Measurements from ENCODE around the gene TARBP1. TPM values are rescaled to one million over a fixed set of nuclear protein-coding genes. Genes with fewer than 3 reads are reported as not detected.

TARBP1 gene
- total RNA-seq, 2 donors from 2014 or later: 19.6 to 23.1 TPM

DNA sequence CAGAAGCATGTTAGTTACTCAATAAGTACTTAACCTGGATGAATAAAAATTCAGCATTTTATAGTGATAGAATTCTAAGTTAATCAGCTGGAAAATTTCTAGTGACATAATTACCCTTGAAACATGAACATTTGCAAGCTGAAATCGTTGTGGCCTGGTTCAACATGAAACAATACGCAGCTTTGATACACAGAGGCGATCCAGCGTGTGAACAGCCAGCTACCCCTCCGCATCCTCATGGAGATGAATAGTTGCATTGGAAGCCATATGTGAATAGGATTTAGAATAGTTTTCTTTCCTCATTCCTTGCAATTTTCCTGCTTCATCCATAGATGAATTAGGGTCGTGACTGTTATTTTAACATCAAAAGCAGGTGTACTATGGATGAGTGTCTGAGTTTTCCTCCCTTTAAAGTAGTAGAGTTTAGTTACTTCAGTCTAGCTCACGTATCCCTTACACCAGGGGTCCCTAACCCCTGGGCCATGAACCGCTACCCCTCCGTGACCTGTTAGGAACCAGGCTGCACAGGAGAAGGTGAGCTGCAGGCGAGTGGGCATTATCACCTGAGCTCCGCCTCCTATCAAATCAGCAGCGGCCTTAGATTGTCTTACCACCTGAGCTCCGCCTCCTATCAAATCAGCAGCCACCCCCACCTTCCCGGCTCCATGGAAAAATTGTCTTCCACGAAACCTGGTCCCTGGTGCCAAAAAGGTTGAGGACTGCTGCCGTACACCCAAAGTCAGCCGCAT, 6.2 kb upstream of the TARBP1 start:
- Histone ChIP-seq H3K27ac (no peak overlapping the region), H3K4me3 (no peak overlapping the region), H3K9me3 (no peaks in the 10 kb centered on the region), H3K36me3 (no peaks in the 10 kb centered on the region), H3K27me3 (no peaks in the 10 kb centered on the region), H3K9ac (ENCODE audit: low read depth in 2 of 2, low read length in 2 of 2) (no peak overlapping the region), H3K4me1 (no peaks in the 10 kb centered on the region)
- TF ChIP-seq, protein P1, sequence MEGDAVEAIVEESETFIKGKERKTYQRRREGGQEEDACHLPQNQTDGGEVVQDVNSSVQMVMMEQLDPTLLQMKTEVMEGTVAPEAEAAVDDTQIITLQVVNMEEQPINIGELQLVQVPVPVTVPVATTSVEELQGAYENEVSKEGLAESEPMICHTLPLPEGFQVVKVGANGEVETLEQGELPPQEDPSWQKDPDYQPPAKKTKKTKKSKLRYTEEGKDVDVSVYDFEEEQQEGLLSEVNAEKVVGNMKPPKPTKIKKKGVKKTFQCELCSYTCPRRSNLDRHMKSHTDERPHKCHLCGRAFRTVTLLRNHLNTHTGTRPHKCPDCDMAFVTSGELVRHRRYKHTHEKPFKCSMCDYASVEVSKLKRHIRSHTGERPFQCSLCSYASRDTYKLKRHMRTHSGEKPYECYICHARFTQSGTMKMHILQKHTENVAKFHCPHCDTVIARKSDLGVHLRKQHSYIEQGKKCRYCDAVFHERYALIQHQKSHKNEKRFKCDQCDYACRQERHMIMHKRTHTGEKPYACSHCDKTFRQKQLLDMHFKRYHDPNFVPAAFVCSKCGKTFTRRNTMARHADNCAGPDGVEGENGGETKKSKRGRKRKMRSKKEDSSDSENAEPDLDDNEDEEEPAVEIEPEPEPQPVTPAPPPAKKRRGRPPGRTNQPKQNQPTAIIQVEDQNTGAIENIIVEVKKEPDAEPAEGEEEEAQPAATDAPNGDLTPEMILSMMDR (IDR thresholded peaks at IDR 0.05): no peak
- intact Hi-C loops (cut with DNase I): no loop called here
- no peak for DNase-seq

DNA sequence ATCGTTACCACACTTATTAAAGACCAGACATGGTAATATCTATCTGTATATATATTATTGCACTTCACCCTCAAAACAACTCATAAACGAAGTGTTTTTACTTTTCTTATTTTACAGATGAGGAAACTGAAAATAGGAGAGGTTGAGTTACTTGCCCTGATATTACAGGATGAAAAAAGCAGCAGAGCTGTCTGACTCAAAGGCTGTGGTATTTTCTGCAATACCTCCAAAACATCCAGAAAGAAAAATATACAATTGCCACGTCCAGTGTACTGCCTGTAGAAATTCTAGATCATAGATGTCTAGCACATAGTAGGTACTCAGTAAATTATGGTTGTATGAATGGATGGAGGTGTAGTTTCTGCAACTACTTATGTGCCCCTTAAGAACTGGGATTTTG, 5.2 kb upstream of the TARBP1 start:
- TF ChIP-seq, protein P1 (IDR thresholded peaks at IDR 0.05): no peak
- no peak overlapping the region for H3K27ac ChIP-seq
- H3K9me3 ChIP-seq: no peaks in the 10 kb centered on the region
- H3K9ac ChIP-seq (ENCODE audit: low read depth in 2 of 2, low read length in 2 of 2): no peak overlapping the region
- no peak for DNase-seq
- no peaks in the 10 kb centered on the region for H3K4me1 ChIP-seq
- H3K36me3 ChIP-seq: no peaks in the 10 kb centered on the region
- no peaks in the 10 kb centered on the region for H3K27me3 ChIP-seq
- intact Hi-C loops (cut with DNase I): no loop called here
- no peak overlapping the region for H3K4me3 ChIP-seq

DNA sequence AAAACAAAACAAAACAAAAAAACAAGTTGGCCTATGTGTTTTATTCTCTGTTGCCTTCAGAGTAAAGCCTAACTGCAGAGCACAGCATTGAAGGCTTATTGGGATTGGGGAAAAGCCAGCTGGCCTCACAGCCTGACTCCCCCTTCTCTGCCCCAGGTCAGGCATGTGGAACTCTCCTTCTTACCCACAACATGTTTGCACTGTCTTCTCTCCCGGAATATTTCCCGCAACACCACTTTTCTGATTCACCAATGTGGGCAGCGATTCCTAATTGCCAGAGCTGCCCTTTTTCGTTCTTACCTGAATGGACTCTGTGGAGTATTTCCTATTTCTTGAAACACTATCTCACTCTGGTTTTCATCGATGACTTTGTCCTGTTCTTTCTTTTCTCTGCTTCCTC, 2.8 kb upstream of the TARBP1 start:
- TF ChIP-seq, protein P1 (IDR thresholded peaks at IDR 0.05): no peak
- Histone ChIP-seq H3K9ac (ENCODE audit: low read depth in 2 of 2, low read length in 2 of 2) (no peak overlapping the region), H3K36me3 (no peaks in the 10 kb centered on the region), H3K4me1 (peaks cover 4% of the 10 kb centered on the region), H3K4me3 (no peak overlapping the region), H3K27me3 (no peaks in the 10 kb centered on the region), H3K27ac (no peak overlapping the region), H3K9me3 (no peaks in the 10 kb centered on the region)
- intact Hi-C loops (cut with DNase I): no loop called here
- DNase-seq: no peak

DNA sequence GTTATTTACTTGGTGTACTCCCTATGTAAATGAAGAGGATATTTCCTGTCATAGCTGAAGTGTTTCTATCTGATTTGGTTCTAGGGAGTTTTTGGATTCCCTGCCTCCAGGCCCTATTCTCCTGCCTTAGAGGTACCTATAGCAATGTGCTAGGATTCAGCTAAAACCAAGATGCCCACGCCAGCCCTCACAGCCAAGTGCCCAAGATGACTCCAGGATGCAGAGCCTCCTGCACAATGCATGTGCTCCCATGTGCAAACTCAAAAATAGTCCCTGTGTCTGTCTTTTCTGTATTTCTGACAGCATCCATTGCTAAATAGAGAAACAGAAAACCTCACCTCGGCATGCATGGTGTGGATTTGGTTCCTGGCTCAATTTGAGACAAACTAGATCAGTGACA, 887 bp upstream of the TARBP1 start:
- TF ChIP-seq, protein P1 (IDR thresholded peaks at IDR 0.05): no peak
- Histone ChIP-seq H3K9ac (ENCODE audit: low read depth in 2 of 2, low read length in 2 of 2) (no peak overlapping the region), H3K9me3 (no peaks in the 10 kb centered on the region), H3K4me3 (no peak overlapping the region), H3K36me3 (no peaks in the 10 kb centered on the region), H3K27ac (no peak overlapping the region), H3K4me1 (peaks cover 4% of the 10 kb centered on the region), H3K27me3 (no peaks in the 10 kb centered on the region)
- DNase-seq: no peak
- intact Hi-C loops (cut with DNase I): no loop called here

DNA sequence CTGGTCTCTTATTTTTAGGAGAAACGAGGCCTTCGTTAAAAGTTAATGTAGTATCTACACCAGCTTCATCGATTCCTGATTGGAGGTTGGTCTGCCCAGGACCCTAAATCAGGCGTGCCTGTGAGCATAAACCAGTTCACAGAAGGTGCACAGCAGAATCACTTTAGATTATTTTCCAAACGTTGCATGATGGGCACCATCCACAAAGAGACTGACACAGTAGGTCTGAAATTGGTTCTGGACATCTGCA, 256 bp upstream of the TARBP1 start:
- peaks cover 4% of the 10 kb centered on the region for H3K4me1 ChIP-seq

More for the DNA sequence above, 256 bp upstream of the TARBP1 start:
- no peaks in the 10 kb centered on the region for H3K36me3 ChIP-seq
- H3K9ac ChIP-seq (ENCODE audit: low read depth in 2 of 2, low read length in 2 of 2): peak overlapping the region in 1 of 2 donors; percentile 77
- TF ChIP-seq, protein P1 (IDR thresholded peaks at IDR 0.05): no peak
- H3K27me3 ChIP-seq: no peaks in the 10 kb centered on the region
- peak overlapping the region; percentile 83 for H3K4me3 ChIP-seq
- no peak for DNase-seq
- H3K9me3 ChIP-seq: no peaks in the 10 kb centered on the region
- H3K27ac ChIP-seq: peak overlapping the region; percentile 84
- intact Hi-C loops (cut with DNase I): no loop called here
